Measurements from ENCODE around the gene AATF. TPM values are rescaled to one million over a fixed set of nuclear protein-coding genes. Genes with fewer than 3 reads are reported as not detected.

AATF gene
- total and polyA plus RNA-seq, 2 donors (not counting 1 experiment from before 2014, with no cell fraction given), result 23.9 to 54.8 TPM

DNA sequence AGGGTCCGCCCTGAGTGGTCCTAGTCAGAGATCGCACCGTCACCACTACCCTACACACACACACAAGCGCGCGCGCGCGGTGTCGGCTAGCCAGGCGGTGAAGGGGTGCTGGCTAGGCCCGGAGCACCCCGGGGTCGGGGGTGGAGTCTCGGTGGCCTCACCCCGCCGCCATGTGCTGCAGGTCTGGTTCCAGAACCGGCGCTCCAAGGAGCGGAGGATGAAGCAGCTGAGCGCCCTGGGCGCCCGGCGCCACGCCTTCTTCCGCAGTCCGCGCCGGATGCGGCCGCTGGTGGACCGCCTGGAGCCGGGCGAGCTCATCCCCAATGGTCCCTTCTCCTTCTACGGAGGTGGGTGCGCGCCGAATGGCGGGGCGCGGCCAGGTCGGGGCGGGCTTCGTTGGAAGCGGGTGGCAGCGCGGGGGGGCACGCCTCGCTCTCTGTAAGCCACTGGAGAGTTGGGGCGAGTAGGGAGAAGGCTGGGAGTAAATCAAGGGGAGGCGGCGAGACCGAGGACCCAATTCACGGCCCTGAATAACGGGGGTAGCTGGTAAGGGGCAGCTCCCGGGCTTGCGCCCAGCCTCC lies 6.6 kb upstream of the AATF start:
- DNase-seq, result peak; percentile 47
- peak overlapping the region; percentile 0 for H2AFZ ChIP-seq (ENCODE audit: insufficient read depth, low read depth, low read length, poor library complexity, severe bottlenecking)
- peaks cover 29% of the 10 kb centered on the region for H3K4me1 Mint-ChIP-seq
- H3K4me2 ChIP-seq (replicated peaks; ENCODE audit: low read depth, low read length, poor library complexity, severe bottlenecking), result peak overlapping the region; percentile 66
- H3K9me3 ChIP-seq (ENCODE audit: control extremely low read depth in 1 of 3, control insufficient read depth in 2 of 3, insufficient read depth in 1 of 3, low read length in 2 of 3), result peaks cover 0 to 75% (median 18%) of the 10 kb centered on the region in 3 donors
- H3K27me3 Mint-ChIP-seq, result peaks cover 70% of the 10 kb centered on the region
- peak overlapping the region in 2 of 5 experiments; percentile 10 to 17 for H3K4me3 ChIP-seq (ENCODE audit: control extremely low read depth in 1 of 5, extremely low read depth in 1 of 5, insufficient read depth in 1 of 5, low read depth in 2 of 5, low read length in 4 of 5)
- H3K4me3 Mint-ChIP-seq, result peak overlapping the region; percentile 36
- H3K9me3 Mint-ChIP-seq (ENCODE audit: insufficient read depth), result no peaks in the 10 kb centered on the region
- POLR2A ChIA-PET, result no interaction called here
- H3K4me1 ChIP-seq (ENCODE audit: control insufficient read depth in 2 of 2, insufficient read depth in 2 of 2, low read length in 2 of 2), result peaks cover 52 to 81% of the 10 kb centered on the region in 2 donors
- peak overlapping the region; percentile 70 for H3K27ac Mint-ChIP-seq
- TF ChIP-seq, protein P1, sequence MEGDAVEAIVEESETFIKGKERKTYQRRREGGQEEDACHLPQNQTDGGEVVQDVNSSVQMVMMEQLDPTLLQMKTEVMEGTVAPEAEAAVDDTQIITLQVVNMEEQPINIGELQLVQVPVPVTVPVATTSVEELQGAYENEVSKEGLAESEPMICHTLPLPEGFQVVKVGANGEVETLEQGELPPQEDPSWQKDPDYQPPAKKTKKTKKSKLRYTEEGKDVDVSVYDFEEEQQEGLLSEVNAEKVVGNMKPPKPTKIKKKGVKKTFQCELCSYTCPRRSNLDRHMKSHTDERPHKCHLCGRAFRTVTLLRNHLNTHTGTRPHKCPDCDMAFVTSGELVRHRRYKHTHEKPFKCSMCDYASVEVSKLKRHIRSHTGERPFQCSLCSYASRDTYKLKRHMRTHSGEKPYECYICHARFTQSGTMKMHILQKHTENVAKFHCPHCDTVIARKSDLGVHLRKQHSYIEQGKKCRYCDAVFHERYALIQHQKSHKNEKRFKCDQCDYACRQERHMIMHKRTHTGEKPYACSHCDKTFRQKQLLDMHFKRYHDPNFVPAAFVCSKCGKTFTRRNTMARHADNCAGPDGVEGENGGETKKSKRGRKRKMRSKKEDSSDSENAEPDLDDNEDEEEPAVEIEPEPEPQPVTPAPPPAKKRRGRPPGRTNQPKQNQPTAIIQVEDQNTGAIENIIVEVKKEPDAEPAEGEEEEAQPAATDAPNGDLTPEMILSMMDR (IDR thresholded peaks at IDR 0.05), result no peak
- TF ChIP-seq EZH2 (IDR thresholded peaks at IDR 0.05; ENCODE audit: borderline replicate concordance, insufficient read depth, low read depth, low read length, poor library complexity, severe bottlenecking), result no peak
- ATAC-seq (ENCODE audit: low read depth), result no peak
- peak overlapping the region; percentile 7 for H3K9ac ChIP-seq (ENCODE audit: low read length)
- no peaks in the 10 kb centered on the region for H3K79me2 ChIP-seq (ENCODE audit: control insufficient read depth, insufficient read depth, low read length)
- peaks cover 29% of the 10 kb centered on the region for H4K20me1 ChIP-seq (ENCODE audit: control insufficient read depth, insufficient read depth, low read length, poor library complexity, severe bottlenecking)
- no peak overlapping the region for H3K27ac ChIP-seq (ENCODE audit: low read length in 2 of 2)
- H3K36me3 ChIP-seq (replicated peaks in 1 of 2; ENCODE audit: control extremely low read depth in 1 of 2, control insufficient read depth in 1 of 2, extremely low read depth in 1 of 2, insufficient read depth in 2 of 2, low read length in 1 of 2), result no peaks in the 10 kb centered on the region
- CTCF ChIA-PET, result no interaction called here
- H3K27me3 ChIP-seq (replicated peaks in 1 of 4; ENCODE audit: control extremely low read depth in 1 of 4, control insufficient read depth in 3 of 4, insufficient read depth in 4 of 4, low read length in 3 of 4), result peaks cover 0 to 98% (median 92%) of the 10 kb centered on the region in 4 experiments
- 13% methylated on average over 57 of the region's 57 CpGs for WGBS (ENCODE audit: insufficient coverage)
- intact Hi-C loops (cut with micrococcal nuclease), result loop anchor here (10.0 kb wide), 1 partner anchor 803 kb away; the partner anchor contains the start of gene HNF1B

DNA sequence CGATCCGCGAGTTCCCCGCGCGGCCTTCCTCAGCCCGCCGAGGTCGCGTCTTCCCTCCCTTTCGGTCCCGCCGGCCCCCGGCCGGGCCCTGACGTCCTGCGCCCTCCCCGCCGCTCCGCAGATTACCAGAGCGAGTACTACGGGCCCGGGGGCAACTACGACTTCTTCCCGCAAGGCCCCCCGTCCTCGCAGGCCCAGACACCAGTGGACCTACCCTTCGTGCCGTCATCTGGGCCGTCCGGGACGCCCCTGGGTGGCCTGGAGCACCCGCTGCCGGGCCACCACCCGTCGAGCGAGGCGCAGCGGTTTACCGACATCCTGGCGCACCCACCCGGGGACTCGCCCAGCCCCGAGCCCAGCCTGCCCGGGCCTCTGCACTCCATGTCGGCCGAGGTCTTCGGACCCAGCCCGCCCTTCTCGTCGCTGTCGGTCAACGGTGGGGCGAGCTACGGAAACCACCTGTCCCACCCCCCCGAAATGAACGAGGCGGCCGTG lies 6.1 kb upstream of the AATF start:
- peak overlapping the region; percentile 66 for H3K4me2 ChIP-seq (replicated peaks; ENCODE audit: low read depth, low read length, poor library complexity, severe bottlenecking)
- H3K36me3 ChIP-seq (replicated peaks in 1 of 2; ENCODE audit: control extremely low read depth in 1 of 2, control insufficient read depth in 1 of 2, extremely low read depth in 1 of 2, insufficient read depth in 2 of 2, low read length in 1 of 2), result no peaks in the 10 kb centered on the region
- intact Hi-C loops (cut with micrococcal nuclease), result loop anchor here (10.0 kb wide), 1 partner anchor 802 kb away; the partner anchor contains the start of gene HNF1B
- peaks cover 50 to 80% of the 10 kb centered on the region in 2 donors for H3K4me1 ChIP-seq (ENCODE audit: control insufficient read depth in 2 of 2, insufficient read depth in 2 of 2, low read length in 2 of 2)
- ATAC-seq (ENCODE audit: low read depth) (no peak), DNase-seq (peak; percentile 51)
- Mint-ChIP-seq H3K27me3 (peaks cover 70% of the 10 kb centered on the region), H3K4me1 (peaks cover 24% of the 10 kb centered on the region), H3K4me3 (no peak overlapping the region), H3K9me3 (ENCODE audit: insufficient read depth) (no peaks in the 10 kb centered on the region), H3K27ac (no peak overlapping the region)
- ChIA-PET CTCF (no interaction called here), POLR2A (no interaction called here)
- no peak overlapping the region for H3K9ac ChIP-seq (ENCODE audit: low read length)
- peak overlapping the region in 1 of 5 experiments; percentile 10 for H3K4me3 ChIP-seq (ENCODE audit: control extremely low read depth in 1 of 5, extremely low read depth in 1 of 5, insufficient read depth in 1 of 5, low read depth in 2 of 5, low read length in 4 of 5)
- peaks cover 0 to 69% (median 18%) of the 10 kb centered on the region in 3 donors for H3K9me3 ChIP-seq (ENCODE audit: control extremely low read depth in 1 of 3, control insufficient read depth in 2 of 3, insufficient read depth in 1 of 3, low read length in 2 of 3)
- WGBS (ENCODE audit: insufficient coverage), result 13% methylated on average over 49 of the region's 59 CpGs
- peaks cover 0 to 99% (median 94%) of the 10 kb centered on the region in 4 experiments for H3K27me3 ChIP-seq (replicated peaks in 1 of 4; ENCODE audit: control extremely low read depth in 1 of 4, control insufficient read depth in 3 of 4, insufficient read depth in 4 of 4, low read length in 3 of 4)
- peaks cover 5% of the 10 kb centered on the region for H3K79me2 ChIP-seq (ENCODE audit: control insufficient read depth, insufficient read depth, low read length)
- peak overlapping the region; percentile 0 for H2AFZ ChIP-seq (ENCODE audit: insufficient read depth, low read depth, low read length, poor library complexity, severe bottlenecking)
- no peak overlapping the region for H3K27ac ChIP-seq (ENCODE audit: low read length in 2 of 2)
- H4K20me1 ChIP-seq (ENCODE audit: control insufficient read depth, insufficient read depth, low read length, poor library complexity, severe bottlenecking), result peaks cover 29% of the 10 kb centered on the region
- TF ChIP-seq, protein P1 (IDR thresholded peaks at IDR 0.05), result no peak
- peak; percentile 77 for TF ChIP-seq EZH2 (IDR thresholded peaks at IDR 0.05; ENCODE audit: borderline replicate concordance, insufficient read depth, low read depth, low read length, poor library complexity, severe bottlenecking)

Measured in B cell (primary cell).